Measurements from ENCODE around the gene RAPGEF6. TPM values are rescaled to one million over a fixed set of nuclear protein-coding genes. Genes with fewer than 3 reads are reported as not detected.

The RAPGEF6 gene
- total and polyA plus RNA-seq, 9 of the 15 experiments (the other 6 are each of a cell fraction or from before 2014, with no cell fraction given): 2.7 to 23.4 (median 12.7) TPM

GRCh38 chr5:131677115-131677514 is 42.1 kb upstream of the RAPGEF6 start:
- peaks cover 75% of the 10 kb centered on the region for H3K36me3 ChIP-seq (ENCODE audit: control insufficient read depth, insufficient read depth, low read length)
- H3K79me2 ChIP-seq (ENCODE audit: control insufficient read depth, insufficient read depth, low read length): no peaks in the 10 kb centered on the region
- BruUV-seq (replicated peaks): no TSS peak
- intact Hi-C loops (cut with micrococcal nuclease): loop anchor here (10.0 kb wide), 2 partner anchors 118 to 328 kb away; partner anchors contain the start of gene FNIP1
- H3K9ac ChIP-seq (ENCODE audit: insufficient read depth in 1 of 2, low read depth in 2 of 2, low read length in 2 of 2): no peak overlapping the region
- POLR2A ChIA-PET: interaction anchor here (0.6 kb wide), 1 partner anchor 11 kb away, joined by 4 read pairs; no protein-coding TSS in a partner anchor
- no peak overlapping the region for H3K4me2 ChIP-seq (ENCODE audit: insufficient read depth, low read length)
- no peaks in the 10 kb centered on the region for H4K20me1 ChIP-seq (replicated peaks; ENCODE audit: control insufficient read depth, insufficient read depth, low read length)
- no peak overlapping the region for H3K4me3 ChIP-seq
- WGBS (ENCODE audit: insufficient coverage, low coverage, missing lambda C conversion rate): 71% methylated on average over 3 of the region's 3 CpGs
- CTCF ChIA-PET (ENCODE audit: low intra/inter-chr PET ratio): no interaction called here
- no peak for DNase-seq (ENCODE audit: extremely low read depth in 1 of 4, low spot score in 3 of 4)
- no peak overlapping the region for H3K27ac ChIP-seq (ENCODE audit: extremely low read depth, low read depth, low read length)
- no peak for TF ChIP-seq TFAM (CRISPR knock-in tag; conservative IDR thresholded peaks at IDR 0.05)
- no peak for TF ChIP-seq BDP1 (IDR thresholded peaks at IDR 0.05; ENCODE audit: insufficient read depth, insufficient read length)
- H3K4me1 ChIP-seq (replicated peaks in 1 of 2; ENCODE audit: control insufficient read depth in 2 of 2, insufficient read depth in 2 of 2, low read length in 2 of 2): peaks cover 0 to 4% of the 10 kb centered on the region in 2 experiments; a peak in 2 of 5 replicates
- H3K27me3 ChIP-seq (ENCODE audit: control insufficient read depth in 2 of 2, insufficient read depth in 2 of 2, low read length in 2 of 2): no peaks in the 10 kb centered on the region
- H2AFZ ChIP-seq (ENCODE audit: low read depth, low read length): no peak overlapping the region
- H3K9me1 ChIP-seq (ENCODE audit: control insufficient read depth, insufficient read depth, low read length): no peaks in the 10 kb centered on the region
- in situ Hi-C loops (cut with MboI): no loop called here
- no peak for ATAC-seq
- FAIRE-seq: peak; percentile 42
- H3K9me3 ChIP-seq (replicated peaks; ENCODE audit: control insufficient read depth, insufficient read depth, low read depth, low read length): no peaks in the 10 kb centered on the region

- Histone ChIP-seq H3K79me2 (ENCODE audit: control insufficient read depth, insufficient read depth, low read length) (no peaks in the 10 kb centered on the region), H3K4me3 (no peak overlapping the region), H3K9me3 (replicated peaks; ENCODE audit: control insufficient read depth, insufficient read depth, low read depth, low read length) (no peaks in the 10 kb centered on the region), H3K9me1 (ENCODE audit: control insufficient read depth, insufficient read depth, low read length) (no peaks in the 10 kb centered on the region), H3K9ac (ENCODE audit: insufficient read depth in 1 of 2, low read depth in 2 of 2, low read length in 2 of 2) (no peak overlapping the region), H3K27me3 (ENCODE audit: control insufficient read depth in 2 of 2, insufficient read depth in 2 of 2, low read length in 2 of 2) (no peaks in the 10 kb centered on the region), H2AFZ (ENCODE audit: low read depth, low read length) (no peak overlapping the region), H3K4me2 (ENCODE audit: insufficient read depth, low read length) (no peak overlapping the region), H3K36me3 (ENCODE audit: control insufficient read depth, insufficient read depth, low read length) (peaks cover 90% of the 10 kb centered on the region), H4K20me1 (replicated peaks; ENCODE audit: control insufficient read depth, insufficient read depth, low read length) (no peaks in the 10 kb centered on the region), H3K4me1 (replicated peaks in 1 of 2; ENCODE audit: control insufficient read depth in 2 of 2, insufficient read depth in 2 of 2, low read length in 2 of 2) (peaks cover 0 to 8% of the 10 kb centered on the region in 2 experiments; a peak in 2 of 5 replicates), H3K27ac (ENCODE audit: extremely low read depth, low read depth, low read length) (peak overlapping the region; percentile 59; the same call in 1 of the 3 replicates)
- intact Hi-C loops (cut with micrococcal nuclease): loop anchor here (10.0 kb wide), 2 partner anchors 122 to 332 kb away; partner anchors contain the start of gene FNIP1
- 77% methylated on average over 6 of the region's 6 CpGs for WGBS (ENCODE audit: insufficient coverage, low coverage, missing lambda C conversion rate)
- DNase-seq (ENCODE audit: extremely low read depth in 1 of 4, low spot score in 3 of 4): no peak
- in situ Hi-C loops (cut with MboI): no loop called here
- ATAC-seq: no peak; the same call in 2 of the 3 replicates
- ChIA-PET POLR2A (interaction anchor here (0.9 kb wide), 1 partner anchor 13 kb away, joined by 3 read pairs; no protein-coding TSS in a partner anchor), CTCF (ENCODE audit: low intra/inter-chr PET ratio) (no interaction called here)
- TF ChIP-seq MYC (IDR thresholded peaks at IDR 0.05; ENCODE audit: low read depth, low read length): no peak
- no peak for TF ChIP-seq MYC (CRISPR knock-in tag; IDR thresholded peaks at IDR 0.05; ENCODE audit: borderline replicate concordance, low read depth)
- TF ChIP-seq SNAPC5 (CRISPR knock-in tag; IDR thresholded peaks at IDR 0.05): no peak
- TF ChIP-seq FOXK1 (CRISPR knock-in tag; IDR thresholded peaks at IDR 0.05; ENCODE audit: borderline replicate concordance): no peak
- TF ChIP-seq CREBBP (IDR thresholded peaks at IDR 0.05; ENCODE audit: low read depth, low read length): no peak
- no peak for TF ChIP-seq PPARD (CRISPR knock-in tag; IDR thresholded peaks at IDR 0.05)
- TF ChIP-seq ZBTB12 (CRISPR knock-in tag; IDR thresholded peaks at IDR 0.05): no peak
- TF ChIP-seq ZNF24 (IDR thresholded peaks at IDR 0.05): no peak
- no peak for TF ChIP-seq SIN3B (IDR thresholded peaks at IDR 0.05; ENCODE audit: low read depth)
- TF ChIP-seq POLR2B (IDR thresholded peaks at IDR 0.05; ENCODE audit: low read depth, partially characterized antibody): no peak
- TF ChIP-seq SMARCE1 (IDR thresholded peaks at IDR 0.05): no peak
- no TSS peak for BruUV-seq (replicated peaks)
- no peak for FAIRE-seq
Observed at GRCh38 chr5:131672776-131673175, 37.7 kb upstream of the RAPGEF6 start.

All from K562 (cell line).